ENCODE data around the gene COL19A1.

DNA sequence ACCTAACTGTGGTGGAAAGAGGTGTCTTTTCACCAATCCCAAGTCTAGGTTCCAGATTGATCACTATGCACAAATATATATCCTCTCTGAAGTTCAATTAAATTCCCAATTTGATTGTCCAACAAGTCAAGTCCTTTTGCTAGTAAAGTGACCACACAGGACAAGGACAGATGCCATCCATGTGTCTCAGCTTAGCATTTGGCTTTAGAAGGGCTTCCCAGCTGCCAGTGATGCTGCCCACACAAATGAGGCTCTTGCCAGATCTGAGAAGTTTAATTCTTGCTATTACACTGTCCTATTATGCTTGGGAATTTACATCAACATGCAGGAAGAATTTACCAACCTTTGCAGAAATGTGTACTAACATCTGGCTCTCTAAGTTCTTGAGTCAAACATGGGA, 328.1 kb downstream of the COL19A1 start:
- TF ChIP-seq POLR2A (IDR thresholded peaks at IDR 0.05) = no peak
- TF ChIP-seq CTCF (IDR thresholded peaks at IDR 0.05) = no peak
